Measurements from ENCODE around the gene KPNA6. TPM values are rescaled to one million over a fixed set of nuclear protein-coding genes. Genes with fewer than 3 reads are reported as not detected.
"Not testable (repeated sequence)": the region's sequence is repeated elsewhere in the genome, so short reads cannot be mapped to it uniquely, and the experiment has no call there.

The KPNA6 gene
- total RNA-seq, 3 donors from 2014 or later, result 47.1 to 70.7 (median 50.1) TPM

GRCh38 chr1:32074841-32075240 is 33.0 kb upstream of the KPNA6 start:
- intact Hi-C loops (cut with DNase I, micrococcal nuclease), result no loop called here
- no peak overlapping the region for H3K4me3 ChIP-seq
- DNase-seq, result no peak
- TF ChIP-seq CTCF (IDR thresholded peaks at IDR 0.05), result no peak
- peaks cover 14% of the 10 kb centered on the region for H3K4me1 ChIP-seq (ENCODE audit: low read depth)
- H3K36me3 ChIP-seq (ENCODE audit: low read depth), result no peaks in the 10 kb centered on the region
- no peaks in the 10 kb centered on the region for H3K9me3 ChIP-seq
- ATAC-seq, result no peak

- DNase-seq (no peak), ATAC-seq (no peak)
- Histone ChIP-seq H3K4me3 (no peak overlapping the region), H3K9me3 (no peaks in the 10 kb centered on the region), H3K36me3 (ENCODE audit: low read depth) (no peaks in the 10 kb centered on the region), H3K4me1 (ENCODE audit: low read depth) (peaks cover 7% of the 10 kb centered on the region)
- no peak for TF ChIP-seq CTCF (IDR thresholded peaks at IDR 0.05)
- intact Hi-C loops (cut with DNase I, micrococcal nuclease), result no loop called here
These were observed 30.4 kb upstream of the KPNA6 start for GRCh38 chr1:32077451-32077850.

GRCh38 chr1:32082022-32082421 is 25.8 kb upstream of the KPNA6 start:
- no peaks in the 10 kb centered on the region for H3K9me3 ChIP-seq
- no peak for DNase-seq
- H3K36me3 ChIP-seq (ENCODE audit: low read depth), result no peaks in the 10 kb centered on the region
- H3K4me3 ChIP-seq, result no peak overlapping the region
- no peak for TF ChIP-seq CTCF (IDR thresholded peaks at IDR 0.05)
- H3K4me1 ChIP-seq (ENCODE audit: low read depth), result no peaks in the 10 kb centered on the region
- intact Hi-C loops (cut with DNase I, micrococcal nuclease), result no loop called here
- ATAC-seq, result no peak

GRCh38 chr1:32086381-32086780 is 21.5 kb upstream of the KPNA6 start:
- H3K36me3 ChIP-seq (ENCODE audit: low read depth); ATAC-seq; DNase-seq; H3K4me3 ChIP-seq; H3K4me1 ChIP-seq (ENCODE audit: low read depth); intact Hi-C loops (cut with DNase I, micrococcal nuclease); H3K9me3 ChIP-seq: not testable (repeated sequence)

- DNase-seq (no peak), ATAC-seq (no peak)
- Histone ChIP-seq H3K36me3 (ENCODE audit: low read depth) (peaks cover 2% of the 10 kb centered on the region), H3K9me3 (no peaks in the 10 kb centered on the region), H3K4me3 (no peak overlapping the region), H3K4me1 (ENCODE audit: low read depth) (no peaks in the 10 kb centered on the region)
- TF ChIP-seq CTCF (IDR thresholded peaks at IDR 0.05), result no peak
- intact Hi-C loops (cut with DNase I, micrococcal nuclease), result no loop called here
These were observed 16.7 kb upstream of the KPNA6 start for GRCh38 chr1:32091176-32091575.

GRCh38 chr1:32091591-32091990 is 16.3 kb upstream of the KPNA6 start:
- intact Hi-C loops (cut with DNase I, micrococcal nuclease), result no loop called here
- peaks cover 2% of the 10 kb centered on the region for H3K36me3 ChIP-seq (ENCODE audit: low read depth)
- no peak for ATAC-seq
- no peak for TF ChIP-seq CTCF (IDR thresholded peaks at IDR 0.05)
- no peak for DNase-seq
- H3K4me1 ChIP-seq (ENCODE audit: low read depth), result no peaks in the 10 kb centered on the region
- H3K4me3 ChIP-seq, result no peak overlapping the region
- H3K9me3 ChIP-seq, result no peaks in the 10 kb centered on the region
